ENCODE results near the gene DNER. TPM values are rescaled to one million over a fixed set of nuclear protein-coding genes. Genes with fewer than 3 reads are reported as not detected.

Gene DNER
- total RNA-seq, 1 experiment from 2014 or later = 3.7 TPM

DNA sequence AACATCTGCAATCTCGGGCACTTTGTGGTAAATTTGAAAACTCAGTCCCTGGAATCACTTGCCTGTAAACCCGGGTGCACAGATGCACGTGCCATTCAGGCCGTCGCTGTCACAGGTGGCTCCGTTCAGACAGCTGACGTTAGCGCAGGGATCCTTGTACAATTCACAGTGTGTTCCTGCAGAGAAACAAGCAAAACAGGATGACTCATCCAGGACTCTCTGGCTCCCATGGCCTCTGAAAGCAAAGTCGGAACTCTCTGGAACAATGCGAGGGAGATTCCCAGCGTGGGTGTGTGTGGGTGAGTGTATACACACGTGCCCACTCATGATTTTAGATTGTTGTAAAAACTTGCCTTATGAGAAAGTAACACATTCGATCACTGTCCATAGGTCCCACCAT, 307.2 kb downstream of the DNER start:
- Mint-ChIP-seq H3K4me3 (no peak overlapping the region), H3K27me3 (ENCODE audit: low read depth) (no peaks in the 10 kb centered on the region), H3K9me3 (peaks cover 6% of the 10 kb centered on the region), H3K4me1 (peaks cover 32% of the 10 kb centered on the region), H3K27ac (no peak overlapping the region), H3K36me3 (no peaks in the 10 kb centered on the region)
- ChIA-PET CTCF (interaction anchor here (1.0 kb wide), 1 partner anchor 64 kb away, joined by 3 read pairs; no protein-coding TSS in a partner anchor), POLR2A (no interaction called here)
- no peak for DNase-seq (ENCODE audit: low spot score)
- ATAC-seq = no peak
- TF ChIP-seq, protein P1, sequence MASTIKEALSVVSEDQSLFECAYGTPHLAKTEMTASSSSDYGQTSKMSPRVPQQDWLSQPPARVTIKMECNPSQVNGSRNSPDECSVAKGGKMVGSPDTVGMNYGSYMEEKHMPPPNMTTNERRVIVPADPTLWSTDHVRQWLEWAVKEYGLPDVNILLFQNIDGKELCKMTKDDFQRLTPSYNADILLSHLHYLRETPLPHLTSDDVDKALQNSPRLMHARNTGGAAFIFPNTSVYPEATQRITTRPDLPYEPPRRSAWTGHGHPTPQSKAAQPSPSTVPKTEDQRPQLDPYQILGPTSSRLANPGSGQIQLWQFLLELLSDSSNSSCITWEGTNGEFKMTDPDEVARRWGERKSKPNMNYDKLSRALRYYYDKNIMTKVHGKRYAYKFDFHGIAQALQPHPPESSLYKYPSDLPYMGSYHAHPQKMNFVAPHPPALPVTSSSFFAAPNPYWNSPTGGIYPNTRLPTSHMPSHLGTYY (CRISPR knock-in tag; IDR thresholded peaks at IDR 0.05) = no peak
- TF ChIP-seq GABPB1 (CRISPR knock-in tag; IDR thresholded peaks at IDR 0.05) = 0 out of 2 replicates have a peak, but pooled peaks have one; percentile 23

DNA sequence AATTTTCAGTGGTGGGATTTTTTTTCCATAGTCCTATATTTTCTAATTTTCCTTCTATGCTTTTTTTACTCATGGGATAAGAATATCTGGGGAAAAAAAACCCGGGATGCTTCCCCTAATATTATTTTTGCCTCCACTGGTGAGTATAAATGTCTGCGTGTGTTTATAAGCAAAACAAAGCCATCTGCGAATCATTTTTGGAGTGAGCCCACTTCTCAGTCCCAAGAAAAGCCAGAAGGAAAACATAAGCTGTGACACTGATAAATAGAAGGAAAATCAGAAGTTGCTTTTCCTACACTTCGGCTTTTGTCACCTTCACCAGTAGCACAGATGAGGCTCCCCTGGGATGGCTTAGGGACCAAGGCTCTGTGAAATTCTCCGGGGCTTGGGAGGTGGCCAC, 308.6 kb downstream of the DNER start:
- H3K27ac Mint-ChIP-seq = no peak overlapping the region
- no peaks in the 10 kb centered on the region for H3K27me3 Mint-ChIP-seq (ENCODE audit: low read depth)
- TF ChIP-seq MXD4 (CRISPR knock-in tag; IDR thresholded peaks at IDR 0.05; ENCODE audit: borderline replicate concordance) (no peak), ZNF263 (CRISPR knock-in tag; IDR thresholded peaks at IDR 0.05; ENCODE audit: low read depth) (no peak), TP53 (CRISPR knock-in tag; IDR thresholded peaks at IDR 0.05) (no peak), FOXP4 (CRISPR knock-in tag; IDR thresholded peaks at IDR 0.05) (no peak), ZNF317 (CRISPR knock-in tag; IDR thresholded peaks at IDR 0.05; ENCODE audit: borderline replicate concordance, low read depth) (no peak), SP1 (CRISPR knock-in tag; conservative IDR thresholded peaks at IDR 0.05) (no peak), ZNF219 (CRISPR knock-in tag; IDR thresholded peaks at IDR 0.05; ENCODE audit: borderline replicate concordance) (no peak), ZNF423 (CRISPR knock-in tag; IDR thresholded peaks at IDR 0.05) (no peak)
- TF ChIP-seq, protein P2, sequence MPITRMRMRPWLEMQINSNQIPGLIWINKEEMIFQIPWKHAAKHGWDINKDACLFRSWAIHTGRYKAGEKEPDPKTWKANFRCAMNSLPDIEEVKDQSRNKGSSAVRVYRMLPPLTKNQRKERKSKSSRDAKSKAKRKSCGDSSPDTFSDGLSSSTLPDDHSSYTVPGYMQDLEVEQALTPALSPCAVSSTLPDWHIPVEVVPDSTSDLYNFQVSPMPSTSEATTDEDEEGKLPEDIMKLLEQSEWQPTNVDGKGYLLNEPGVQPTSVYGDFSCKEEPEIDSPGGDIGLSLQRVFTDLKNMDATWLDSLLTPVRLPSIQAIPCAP (CRISPR knock-in tag; IDR thresholded peaks at IDR 0.05) = no peak
- ATAC-seq (no peak), DNase-seq (ENCODE audit: low spot score) (no peak)
- no peak overlapping the region for H3K4me3 Mint-ChIP-seq
- ChIA-PET POLR2A (no interaction called here), CTCF (no interaction called here)
- H3K9me3 Mint-ChIP-seq = 0 out of 2 replicates have a peak, but pooled peaks cover 4% of the 10 kb centered on the region
- no peaks in the 10 kb centered on the region for H3K36me3 Mint-ChIP-seq
- H3K4me1 Mint-ChIP-seq = peaks cover 32% of the 10 kb centered on the region

- ATAC-seq = no peak
- no peak overlapping the region for H3K4me3 Mint-ChIP-seq
- CTCF ChIA-PET = interaction anchor here (0.6 kb wide), 1 partner anchor 175 kb away, joined by 3 read pairs; no protein-coding TSS in a partner anchor
- TF ChIP-seq ELF4 (CRISPR knock-in tag; IDR thresholded peaks at IDR 0.05; ENCODE audit: low read depth) (no peak), CREB1 (CRISPR knock-in tag; IDR thresholded peaks at IDR 0.05) (no peak), ZNF512 (CRISPR knock-in tag; IDR thresholded peaks at IDR 0.05; ENCODE audit: borderline replicate concordance) (no peak), ATF1 (CRISPR knock-in tag; IDR thresholded peaks at IDR 0.05) (no peak), TCF7 (CRISPR knock-in tag; IDR thresholded peaks at IDR 0.05; ENCODE audit: low read depth) (no peak), NFYB (CRISPR knock-in tag; conservative IDR thresholded peaks at IDR 0.05; ENCODE audit: low read depth) (no peak), SMAD3 (CRISPR knock-in tag; IDR thresholded peaks at IDR 0.05; ENCODE audit: borderline replicate concordance) (no peak), PRRX2 (CRISPR knock-in tag; IDR thresholded peaks at IDR 0.05) (no peak), GRHL2 (CRISPR knock-in tag; IDR thresholded peaks at IDR 0.05; ENCODE audit: insufficient replicate concordance, severe bottlenecking) (no peak), MXD4 (CRISPR knock-in tag; IDR thresholded peaks at IDR 0.05; ENCODE audit: borderline replicate concordance) (no peak), ESRRA (CRISPR knock-in tag; IDR thresholded peaks at IDR 0.05; ENCODE audit: borderline replicate concordance) (no peak)
- TF ChIP-seq, protein P3, sequence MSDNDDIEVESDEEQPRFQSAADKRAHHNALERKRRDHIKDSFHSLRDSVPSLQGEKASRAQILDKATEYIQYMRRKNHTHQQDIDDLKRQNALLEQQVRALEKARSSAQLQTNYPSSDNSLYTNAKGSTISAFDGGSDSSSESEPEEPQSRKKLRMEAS (CRISPR knock-in tag; IDR thresholded peaks at IDR 0.05) = no peak
- TF ChIP-seq, protein P4, sequence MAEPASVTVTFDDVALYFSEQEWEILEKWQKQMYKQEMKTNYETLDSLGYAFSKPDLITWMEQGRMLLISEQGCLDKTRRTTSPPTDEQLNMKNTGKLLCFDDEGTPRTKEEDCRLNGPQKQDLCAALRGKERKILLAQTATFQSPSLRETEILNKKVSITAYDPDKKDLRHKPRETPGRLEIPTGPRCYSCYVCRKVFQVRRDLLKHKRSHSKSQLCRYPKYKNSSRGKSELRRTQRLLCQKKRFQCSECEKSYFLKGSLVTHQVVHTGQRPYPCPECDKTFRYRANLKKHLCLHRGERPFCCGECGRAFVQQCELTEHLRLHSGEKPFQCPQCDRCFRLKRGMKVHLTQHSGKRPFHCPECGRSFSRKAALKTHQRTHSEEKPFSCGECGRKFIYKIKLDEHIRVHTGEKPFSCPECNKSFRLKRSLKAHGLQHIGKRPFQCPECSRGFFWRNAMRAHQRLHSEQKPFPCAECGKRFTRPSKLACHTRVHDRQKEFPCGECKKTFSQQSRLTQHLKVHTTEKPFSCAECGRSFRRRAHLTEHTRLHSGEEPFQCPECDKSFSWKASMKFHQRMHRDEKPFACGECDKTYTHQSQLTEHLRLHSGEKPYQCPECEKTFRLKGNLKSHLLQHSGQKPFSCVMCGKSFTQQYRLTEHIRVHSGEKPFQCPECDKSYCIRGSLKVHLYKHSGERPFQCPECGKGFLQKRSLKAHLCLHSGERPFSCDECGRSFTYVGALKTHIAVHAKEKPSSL (CRISPR knock-in tag; conservative IDR thresholded peaks at IDR 0.05) = no peak
Measured at GRCh38 chr2:229403296-229403695, 311.1 kb downstream of the DNER start.

More at GRCh38 chr2:229403296-229403695, 311.1 kb downstream of the DNER start:
- Mint-ChIP-seq H3K27ac (no peak overlapping the region), H3K9me3 (0 out of 2 replicates have a peak, but pooled peaks cover 4% of the 10 kb centered on the region), H3K27me3 (ENCODE audit: low read depth) (no peaks in the 10 kb centered on the region), H3K4me1 (peaks cover 11% of the 10 kb centered on the region), H3K36me3 (no peaks in the 10 kb centered on the region)
- DNase-seq (ENCODE audit: low spot score) = no peak
- POLR2A ChIA-PET = no interaction called here

Measured in WTC11 (cell line).